NCI-H187 (cell line): Measurements from ENCODE around the gene FAM131C.
"Not testable (repeated sequence)": the region's sequence is repeated elsewhere in the genome, so short reads cannot be mapped to it uniquely, and the experiment has no call there.

ENCODE experiments used
- DNase-seq, 2 experiments: peaks; one replicate each; lab custom pipeline; 2025; lab: John Stamatoyannopoulos, UW

Gene FAM131C

GRCh38 chr1:16076865-16077238 lies 3.4 kb upstream of the FAM131C start:
- DNase-seq: no peak

GRCh38 chr1:16076031-16076864 lies 2.8 kb upstream of the FAM131C start:
- DNase-seq: no peak

GRCh38 chr1:16075337-16076030 lies 2.0 kb upstream of the FAM131C start:
- no peak for DNase-seq

GRCh38 chr1:16074217-16074616 lies 766 bp upstream of the FAM131C start:
- no peak for DNase-seq

- DNase-seq: no peak
These were observed 601 bp downstream of the FAM131C start for GRCh38 chr1:16072616-16073484.

GRCh38 chr1:16072095-16072494 lies 1.4 kb downstream of the FAM131C start:
- no peak for DNase-seq

GRCh38 chr1:16071614-16072013 lies 1.8 kb downstream of the FAM131C start:
- DNase-seq: no peak

GRCh38 chr1:16070640-16071355 lies 2.7 kb downstream of the FAM131C start:
- no peak for DNase-seq

GRCh38 chr1:16068356-16069270 lies 4.8 kb downstream of the FAM131C start:
- DNase-seq: no peak

GRCh38 chr1:16067933-16068332 lies 5.5 kb downstream of the FAM131C start:
- DNase-seq: no peak

- peak in 1 of 2 experiments; percentile 7 for DNase-seq
These were observed 6.2 kb downstream of the FAM131C start for GRCh38 chr1:16067127-16067768.

- no peak for DNase-seq
These were observed 7.2 kb downstream of the FAM131C start for GRCh38 chr1:16066245-16066644.

GRCh38 chr1:16065269-16065576 lies 8.2 kb downstream of the FAM131C start:
- no peak for DNase-seq

- no peak for DNase-seq
These were observed 8.7 kb downstream of the FAM131C start for GRCh38 chr1:16064536-16065268.

GRCh38 chr1:16063921-16064320 lies 9.5 kb downstream of the FAM131C start:
- DNase-seq: no peak

- no peak for DNase-seq
These were observed 10.1 kb downstream of the FAM131C start for GRCh38 chr1:16063226-16063829.

GRCh38 chr1:16062687-16063075 lies 10.8 kb downstream of the FAM131C start:
- not testable (repeated sequence) for DNase-seq

- not testable (repeated sequence) for DNase-seq
These were observed 11.3 kb downstream of the FAM131C start for GRCh38 chr1:16061989-16062686.

- DNase-seq: no peak
These were observed 12.2 kb downstream of the FAM131C start for GRCh38 chr1:16061266-16061665.
